SU-DHL-6 (cell line): ENCODE measurements around the gene GPR62.

ENCODE experiments used
- H2AFZ ChIP-seq: fragments of 200-600 bp; sonication (generic); 2 replicates; pipeline ENCODE4 v1.6.1; 2014; ENCODE audit warnings: low read depth, mild to moderate bottlenecking, moderate library complexity, mixed read lengths, antibody characterized with exemption, low read length; ENCODE audit not compliant: severe bottlenecking
- H3F3A ChIP-seq: fragments of 200-600 bp; shearing (Covaris generic); 2 replicates; pipeline ENCODE4 v1.6.0; 2016; ENCODE audit warnings: antibody characterized with exemption, mild to moderate bottlenecking; ENCODE audit not compliant: insufficient read depth
- H3K27ac ChIP-seq: fragments of 200-600 bp; sonication (generic); 2 replicates; pipeline ENCODE4 v1.5.1; 2016; ENCODE audit warnings: low read depth, mild to moderate bottlenecking, low read length, moderate library complexity, mixed read lengths
- H3K27me3 ChIP-seq: fragments of 200-600 bp; sonication (generic), shearing (Covaris generic); 2 replicates; pipeline ENCODE4 v1.6.0; 2014; ENCODE audit warnings: mild to moderate bottlenecking, low read length
- H3K36me3 ChIP-seq: fragments of 200-600 bp; sonication (generic); 2 replicates; pipeline ENCODE4 v1.6.1; 2014; ENCODE audit warnings: mild to moderate bottlenecking, low read length, mixed read lengths
- H3K4me2 ChIP-seq: fragments of 300-600, 200-600 bp; shearing (Covaris generic), sonication (generic); 2 replicates; pipeline ENCODE4 v1.6.0; 2014; ENCODE audit warnings: low read length, low read depth, mild to moderate bottlenecking; ENCODE audit not compliant: poor library complexity, severe bottlenecking
- H3K4me3 ChIP-seq: fragments of 200-600 bp; sonication (generic); 2 replicates; pipeline ENCODE4 v1.5.1; 2014; ENCODE audit warnings: antibody characterized with exemption, low read length, mild to moderate bottlenecking, mixed read lengths; ENCODE audit not compliant: insufficient read depth, poor library complexity, severe bottlenecking
- H3K79me2 ChIP-seq: fragments of 200-600 bp; sonication (generic); 2 replicates; pipeline ENCODE4 v1.6.1; 2014; ENCODE audit warnings: mild to moderate bottlenecking, low read length, moderate library complexity; ENCODE audit not compliant: insufficient read depth
- H3K9ac ChIP-seq: fragments of 200-600 bp; sonication (generic); 2 replicates; pipeline ENCODE4 v1.7.0; 2014; ENCODE audit warnings: mild to moderate bottlenecking, low read length
- H3K9me2 ChIP-seq: fragments of 200-600 bp; sonication (generic); replicated peaks from 2 replicates; pipeline ENCODE4 v1.6.1; 2014; ENCODE audit warnings: low read length; ENCODE audit not compliant: insufficient read depth
- H3K9me3 ChIP-seq: fragments of 200-600 bp; sonication (generic); 2 replicates; pipeline ENCODE4 v1.6.1; 2014; ENCODE audit warnings: low read length, mixed read lengths; ENCODE audit not compliant: insufficient read depth
- H4K20me1 ChIP-seq: fragments of 200-600 bp; sonication (generic); 2 replicates; pipeline ENCODE4 v1.6.1; 2014; ENCODE audit warnings: low read depth, mild to moderate bottlenecking, antibody characterized with exemption, low read length, moderate library complexity, mixed read lengths
- CTCF ChIP-seq: fragments of 200-600 bp; sonication (generic); IDR thresholded peaks from one replicate; pipeline ENCODE4 v1.5.1; 2017; ENCODE audit warnings: antibody characterized with exemption, mild to moderate bottlenecking, low read length, moderate library complexity; ENCODE audit not compliant: insufficient read depth, poor library complexity, severe bottlenecking
- EZH2phosphoT487 ChIP-seq: fragments of 200-600 bp; sonication (generic), shearing (Covaris generic); conservative IDR thresholded peaks from 2 replicates; pipeline ENCODE4 v1.6.1; 2018; ENCODE audit warnings: mild to moderate bottlenecking, antibody characterized with exemption, low read length, moderate library complexity, mixed read lengths

Gene GPR62

GRCh38 chr3:51963951-51964451 lies 8.8 kb downstream of the GPR62 start:
- Histone ChIP-seq H3K79me2 (no peaks in the 10 kb centered on the region), H3K27ac (no peak overlapping the region), H3K27me3 (no peaks in the 10 kb centered on the region), H3K9ac (no peak overlapping the region), H3K36me3 (no peaks in the 10 kb centered on the region), H3K4me3 (no peak overlapping the region), H3K9me3 (no peaks in the 10 kb centered on the region), H3K4me2 (no peak overlapping the region), H3F3A (0 out of 2 replicates have a peak, but pooled peaks cover 4% of the 10 kb centered on the region), H3K9me2 (no peaks in the 10 kb centered on the region), H2AFZ (no peak overlapping the region), H4K20me1 (no peaks in the 10 kb centered on the region)
- TF ChIP-seq CTCF = no peak
- no peak for TF ChIP-seq EZH2phosphoT487

- no peaks in the 10 kb centered on the region for H3K36me3 ChIP-seq
- H3K79me2 ChIP-seq = no peaks in the 10 kb centered on the region
- H3K4me3 ChIP-seq = no peak overlapping the region
- H3K27me3 ChIP-seq = no peaks in the 10 kb centered on the region
- TF ChIP-seq EZH2phosphoT487 (no peak), CTCF (no peak)
- no peak overlapping the region for H3K9ac ChIP-seq
- H3K4me2 ChIP-seq = no peak overlapping the region
- H3K27ac ChIP-seq = no peak overlapping the region
- H4K20me1 ChIP-seq = no peaks in the 10 kb centered on the region
- no peak overlapping the region for H2AFZ ChIP-seq
- H3F3A ChIP-seq = 0 out of 2 replicates have a peak, but pooled peaks cover 7% of the 10 kb centered on the region
- no peaks in the 10 kb centered on the region for H3K9me3 ChIP-seq
- H3K9me2 ChIP-seq = no peaks in the 10 kb centered on the region
These were observed 9.3 kb downstream of the GPR62 start for GRCh38 chr3:51964521-51964920.

GRCh38 chr3:51966016-51966415 lies 10.8 kb downstream of the GPR62 start:
- H3K4me3 ChIP-seq = no peak overlapping the region
- H4K20me1 ChIP-seq = no peaks in the 10 kb centered on the region
- no peak overlapping the region for H2AFZ ChIP-seq
- H3K27me3 ChIP-seq = no peaks in the 10 kb centered on the region
- no peaks in the 10 kb centered on the region for H3K36me3 ChIP-seq
- no peak overlapping the region for H3K9ac ChIP-seq
- TF ChIP-seq CTCF (no peak), EZH2phosphoT487 (no peak)
- H3K79me2 ChIP-seq = no peaks in the 10 kb centered on the region
- H3F3A ChIP-seq = 0 out of 2 replicates have a peak, but pooled peaks cover 7% of the 10 kb centered on the region
- no peak overlapping the region for H3K27ac ChIP-seq
- H3K9me3 ChIP-seq = no peaks in the 10 kb centered on the region
- no peaks in the 10 kb centered on the region for H3K9me2 ChIP-seq
- no peak overlapping the region for H3K4me2 ChIP-seq
